Activated gamma-delta T cell treated with Interleukin-2 at 50 U/mL for 16 hours (primary cell): ENCODE measurements around the gene DIPK1B.

Experiments used
- DNase-seq: peaks from one replicate; pipeline ENCODE4 v3.0.0-alpha.2; 2020

DIPK1B gene

GRCh38 chr9:136740971-136741882 is 28.9 kb downstream of the DIPK1B start:
- no peak for DNase-seq

- no peak for DNase-seq
Measured at GRCh38 chr9:136741883-136742571, 29.7 kb downstream of the DIPK1B start.

GRCh38 chr9:136742591-136743391 is 30.4 kb downstream of the DIPK1B start, which contains the start of gene LCN10:
Gene LCN10, minus strand, starts transcription at chr9:136742940. Its CDS starts 37 bp downstream, at chr9:136742903.
- DNase-seq, result no peak

GRCh38 chr9:136743639-136744211 is 31.4 kb downstream of the DIPK1B start:
- no peak for DNase-seq

GRCh38 chr9:136744773-136745172 is 32.4 kb downstream of the DIPK1B start:
- no peak for DNase-seq

- DNase-seq, result no peak
Measured at GRCh38 chr9:136745389-136746154, 33.2 kb downstream of the DIPK1B start.

DNA sequence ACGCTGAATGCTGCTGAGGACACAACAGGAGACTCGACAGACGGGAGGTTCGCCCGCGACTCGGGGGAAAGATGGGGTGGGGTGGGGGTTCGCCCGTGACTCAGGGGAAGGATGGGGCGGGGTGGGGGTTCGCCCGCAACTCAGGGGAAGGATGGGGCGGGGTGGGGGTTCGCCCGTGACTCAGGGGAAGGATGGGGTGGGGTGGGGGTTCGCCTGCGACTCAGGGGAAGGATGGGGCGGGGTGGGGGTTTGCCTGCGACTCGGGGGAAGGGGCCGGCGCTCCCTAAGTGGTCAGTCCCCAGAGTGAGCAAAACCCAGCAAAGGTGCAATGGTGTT is 33.8 kb downstream of the DIPK1B start:
- DNase-seq, result no peak

GRCh38 chr9:136746621-136747020 is 34.2 kb downstream of the DIPK1B start:
- no peak for DNase-seq

GRCh38 chr9:136747161-136748060 is 35.0 kb downstream of the DIPK1B start:
- DNase-seq, result no peak

GRCh38 chr9:136748201-136748600 is 35.8 kb downstream of the DIPK1B start, which contains the start of gene LCN6:
Gene LCN6, minus strand, starts transcription at chr9:136748525. Its CDS starts 42 bp downstream, at chr9:136748483.
- no peak for DNase-seq

GRCh38 chr9:136748666-136749611 is 36.6 kb downstream of the DIPK1B start:
- DNase-seq, result no peak

DNA sequence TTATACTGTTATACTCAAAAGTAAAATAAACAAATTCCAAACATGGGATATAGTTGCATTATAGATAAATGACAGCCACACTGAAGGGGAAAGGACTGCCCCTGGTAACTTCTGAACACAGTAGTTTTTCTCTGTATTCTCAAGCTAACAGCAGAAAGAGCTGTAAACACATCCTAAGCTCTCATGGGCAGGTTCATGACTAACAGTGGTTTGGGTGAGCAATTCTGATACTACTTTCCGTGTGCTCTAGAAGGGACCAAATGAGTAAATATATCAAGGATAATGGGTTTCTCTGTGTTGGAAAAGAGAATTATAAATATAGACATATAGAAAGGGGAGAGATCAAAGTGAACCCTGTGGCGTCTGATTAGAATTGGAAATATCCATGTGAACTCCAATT is 38.2 kb downstream of the DIPK1B start:
- no peak for DNase-seq

DNA sequence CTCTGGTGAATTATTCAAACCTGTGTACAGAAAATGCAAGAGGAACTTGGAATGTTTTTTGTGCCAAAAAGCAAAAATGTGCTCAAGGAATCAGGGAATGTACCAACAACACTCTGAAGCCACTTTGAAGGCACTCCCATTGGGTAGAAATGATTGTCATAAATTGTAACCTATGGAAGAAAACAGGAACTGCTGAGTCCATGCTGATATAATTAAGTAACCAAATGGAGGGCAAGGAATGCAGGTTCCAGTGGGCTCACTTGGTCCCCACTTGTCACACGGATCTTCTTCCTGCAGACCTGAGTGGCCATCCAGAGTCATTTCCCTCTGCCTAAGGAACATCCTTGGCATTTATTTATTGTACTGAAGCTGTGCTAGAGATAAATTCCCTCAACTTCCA is 38.9 kb downstream of the DIPK1B start:
- DNase-seq, result no peak

DNA sequence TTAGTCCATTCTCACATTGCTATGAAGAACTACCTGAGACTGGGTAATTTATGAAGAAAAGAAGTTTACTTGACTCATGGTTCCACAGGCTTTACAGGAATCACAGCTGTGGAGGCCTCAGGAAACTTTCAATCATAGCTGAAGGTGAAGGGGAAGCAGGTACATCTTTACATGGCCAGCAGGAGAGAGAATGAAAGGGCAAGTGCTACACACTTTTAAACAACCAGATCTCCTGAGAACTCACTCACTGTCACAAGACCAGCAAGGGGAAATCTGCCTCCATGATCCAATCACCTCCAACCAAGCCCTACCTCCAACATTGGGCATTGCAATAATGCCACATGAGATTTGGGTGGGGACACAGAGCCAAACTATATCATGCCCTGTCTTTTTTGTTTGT is 39.4 kb downstream of the DIPK1B start:
- DNase-seq, result no peak

- DNase-seq, result no peak
Measured at GRCh38 chr9:136753371-136754058, 41.1 kb downstream of the DIPK1B start.

DNA sequence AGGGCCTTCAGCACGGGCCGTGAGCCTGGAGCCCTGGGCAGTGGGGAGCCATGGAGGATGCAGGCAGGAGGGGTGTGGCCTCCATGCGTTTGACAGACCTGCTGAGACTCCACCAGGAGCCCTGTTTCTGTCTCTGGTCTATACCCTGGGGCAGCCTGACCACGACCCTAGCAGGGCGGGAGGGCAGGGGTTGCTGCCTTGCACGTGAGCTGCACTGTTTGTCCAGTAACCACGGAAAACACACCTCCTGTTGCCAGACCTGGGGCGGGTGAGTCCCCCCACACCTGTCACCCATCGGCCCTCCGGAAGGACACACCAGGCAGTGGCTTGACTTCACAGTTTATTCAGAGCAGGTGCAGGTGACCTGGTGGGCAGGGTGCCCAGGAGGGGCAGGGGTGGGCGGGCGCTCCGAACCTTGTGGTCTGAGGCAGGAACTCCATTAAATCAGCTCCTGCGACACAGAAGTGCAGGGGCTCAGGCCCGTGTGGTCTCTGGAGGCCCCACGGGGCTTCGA is 41.7 kb downstream of the DIPK1B start:
- DNase-seq, result no peak

DNA sequence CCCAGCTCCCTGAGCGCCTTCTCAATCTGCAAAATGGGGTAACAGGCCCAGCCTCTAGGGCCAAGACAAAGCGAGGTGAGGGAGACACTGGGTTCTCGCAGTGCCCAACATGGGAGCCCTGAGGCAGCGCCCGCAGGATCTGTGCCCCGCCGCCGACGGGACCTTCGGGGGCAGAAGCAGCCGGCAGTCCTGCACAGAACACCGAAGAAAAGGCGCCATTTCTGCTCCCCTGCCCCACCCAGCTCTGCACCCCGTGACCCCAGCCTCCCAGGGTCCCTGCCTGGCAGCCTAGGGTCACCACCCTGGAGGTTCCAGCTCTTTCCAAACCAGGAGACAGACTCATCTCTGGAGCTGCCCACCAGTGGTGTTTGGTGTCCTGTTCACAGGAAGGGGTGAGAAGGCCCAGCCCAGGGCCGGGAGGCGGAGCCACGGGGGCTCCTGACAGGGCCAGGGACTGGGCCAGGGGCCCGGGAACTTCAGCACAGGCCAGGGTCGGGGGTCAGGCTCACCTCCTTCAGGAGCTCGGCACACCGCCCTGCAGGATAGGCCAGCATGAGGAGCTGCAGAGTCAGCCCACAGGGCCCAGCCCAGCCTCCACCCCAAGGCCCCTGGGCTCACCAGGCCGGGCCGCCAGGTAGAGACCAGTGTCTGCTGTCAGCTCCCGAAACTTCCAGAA is 42.4 kb downstream of the DIPK1B start:
- no peak for DNase-seq
